H1 (cell line): Measurements from ENCODE around the gene ZNF831. TPM values are rescaled to one million over a fixed set of nuclear protein-coding genes. Genes with fewer than 3 reads are reported as not detected.

Experiments
- CTCF ChIA-PET: fragments of 300-600 bp; sonication (Branson Sonifier 250); formaldehyde crosslinking; loops from one replicate; lab custom pipeline; 2021; ENCODE audit not compliant: partially characterized antibody; lab: Charles Lee
- POLR2A ChIA-PET: fragments of 300-600 bp; sonication (Branson Sonifier 250); formaldehyde crosslinking; loops from one replicate; lab custom pipeline; 2021; ENCODE audit warnings: inconsistent platforms; ENCODE audit not compliant: partially characterized antibody; lab: Charles Lee
- DNase-seq, 2 experiments: peaks; one replicate each; pipeline versions ENCODE4 v3.0.0 to v3.0.0-alpha.2; 2010 to 2022; ENCODE audit warnings: low spot score in 2 of 2, low read depth in 1 of 2, mixed read lengths in 1 of 2
- FAIRE-seq: peaks from 2 replicates; lab custom pipeline; 2011; peaks lifted over from hg19 to GRCh38; lab: Jason Lieb, UNC
- H2AFZ ChIP-seq: 2 replicates; pipeline ENCODE4 v1.8.1; 2012; ENCODE audit warnings: low read length, inconsistent platforms
- H2AK5ac ChIP-seq: 2 replicates; pipeline ENCODE4 v1.6.1; 2013; ENCODE audit warnings: low read depth, low read length
- H2BK120ac ChIP-seq: replicated peaks from 2 replicates; pipeline ENCODE3; 2013; ENCODE audit warnings: low read depth, low read length, inconsistent platforms
- H2BK12ac ChIP-seq: 2 replicates; pipeline ENCODE4 v1.6.1; 2013; ENCODE audit warnings: low read depth, low read length
- H2BK15ac ChIP-seq: 2 replicates; pipeline ENCODE4 v1.6.1; 2013; ENCODE audit warnings: low read length
- H2BK20ac ChIP-seq: 2 replicates; pipeline ENCODE4 v1.6.1; 2013; ENCODE audit warnings: low read length
- H2BK5ac ChIP-seq: 2 replicates; pipeline ENCODE4 v1.6.1; 2013; ENCODE audit warnings: low read depth, low read length
- H3K14ac ChIP-seq: 2 replicates; pipeline ENCODE4 v1.6.1; 2013; ENCODE audit warnings: inconsistent platforms; ENCODE audit not compliant: insufficient read length
- H3K18ac ChIP-seq: 2 replicates; pipeline ENCODE4 v1.6.1; 2013; ENCODE audit warnings: low read length; ENCODE audit errors: extremely low read depth
- H3K23ac ChIP-seq: 2 replicates; pipeline ENCODE4 v1.6.1; 2013; ENCODE audit warnings: inconsistent platforms; ENCODE audit not compliant: insufficient read length
- H3K23me2 ChIP-seq: 2 replicates; pipeline ENCODE4 v1.6.1; 2013; ENCODE audit warnings: low read depth, low read length
- H3K27ac ChIP-seq: 2 replicates; pipeline ENCODE4 v1.6.1; 2011; ENCODE audit warnings: low read depth, low read length, inconsistent platforms
- H3K27me3 ChIP-seq, 4 experiments: replicated peaks in 1 of 4; 1 replicate in 1 of 4; 2 replicates in 3 of 4; pipeline versions ENCODE4 v1.6.1 to v1.8.1; 2011 to 2013; ENCODE audit warnings: low read length in 3 of 4, mild to moderate bottlenecking in 3 of 4, inconsistent platforms in 2 of 4, mixed read lengths in 2 of 4, moderate library complexity in 1 of 4; ENCODE audit not compliant: control insufficient read depth in 3 of 4, insufficient read depth in 3 of 4; ENCODE audit errors: extremely low read depth in 1 of 4
- H3K36me3 ChIP-seq, 4 experiments: 2 replicates each; pipeline versions ENCODE4 v1.6.1 to v1.8.1; 2011 to 2013; ENCODE audit warnings: mild to moderate bottlenecking in 4 of 4, low read length in 3 of 4, moderate library complexity in 2 of 4, control low read depth in 1 of 4, inconsistent platforms in 1 of 4; ENCODE audit not compliant: insufficient read depth in 4 of 4, control insufficient read depth in 2 of 4
- H3K4ac ChIP-seq: replicated peaks from 2 replicates; pipeline ENCODE3; 2013; ENCODE audit warnings: low read length, low read depth, mixed read lengths, inconsistent platforms; ENCODE audit not compliant: insufficient read length
- H3K4me1 ChIP-seq, 4 experiments: replicated peaks in 1 of 4; 1 replicate in 1 of 4; 2 replicates in 3 of 4; pipeline versions ENCODE4 v1.6.1 to v1.8.1; 2011 to 2013; ENCODE audit warnings: low read length in 3 of 4, inconsistent platforms in 2 of 4, mixed read lengths in 1 of 4; ENCODE audit not compliant: insufficient read depth in 4 of 4, control insufficient read depth in 3 of 4
- H3K4me2 ChIP-seq, 2 experiments: 2 replicates each; pipeline versions ENCODE4 v1.6.1 to v1.8.1; 2011 to 2013; ENCODE audit warnings: low read depth in 2 of 2, low read length in 2 of 2, control low read depth in 1 of 2, inconsistent platforms in 1 of 2, mild to moderate bottlenecking in 1 of 2; ENCODE audit not compliant: insufficient read depth in 1 of 2
- H3K4me3 ChIP-seq, 4 experiments: fragments of 200-600, 300-600 bp in 1 of 4; sonication (generic), shearing (Covaris generic), sonication (Bioruptor Twin) in 1 of 4; 2 replicates each; pipeline versions ENCODE4 v1.5.1 to v1.8.1; 2011 to 2016; ENCODE audit warnings: low read length in 4 of 4, low read depth in 3 of 4, control low read depth in 2 of 4, inconsistent platforms in 2 of 4, mild to moderate bottlenecking in 2 of 4, mixed read lengths in 1 of 4, moderate library complexity in 1 of 4; ENCODE audit not compliant: insufficient read depth in 2 of 4; ENCODE audit errors: extremely low read depth in 1 of 4
- H3K56ac ChIP-seq: replicated peaks from 2 replicates; pipeline ENCODE3; 2013; ENCODE audit warnings: low read depth, mild to moderate bottlenecking, mixed read lengths, low read length, inconsistent platforms; ENCODE audit not compliant: insufficient read length
- H3K79me1 ChIP-seq: 2 replicates; pipeline ENCODE4 v1.6.1; 2013; ENCODE audit warnings: low read depth, low read length, control low read depth
- H3K79me2 ChIP-seq, 2 experiments: 2 replicates each; pipeline versions ENCODE4 v1.6.1 to v1.8.1; 2012 to 2013; ENCODE audit warnings: low read length in 2 of 2, mild to moderate bottlenecking in 2 of 2, inconsistent platforms in 1 of 2; ENCODE audit not compliant: insufficient read depth in 2 of 2, control insufficient read depth in 1 of 2
- H3K9ac ChIP-seq, 4 experiments: replicated peaks in 1 of 4; 1 replicate in 1 of 4; 2 replicates in 3 of 4; pipeline versions ENCODE4 v1.6.1 to v1.8.1; 2011 to 2013; ENCODE audit warnings: low read depth in 3 of 4, low read length in 3 of 4, control low read depth in 2 of 4, mild to moderate bottlenecking in 2 of 4, moderate library complexity in 2 of 4, inconsistent platforms in 1 of 4; ENCODE audit errors: extremely low read depth in 1 of 4
- H3K9me3 ChIP-seq, 2 experiments: 2 replicates each; pipeline versions ENCODE4 v1.6.1 to v1.8.1; 2012 to 2013; ENCODE audit warnings: mild to moderate bottlenecking in 2 of 2, moderate library complexity in 2 of 2, control low read depth in 1 of 2, inconsistent platforms in 1 of 2, low read depth in 1 of 2, low read length in 1 of 2, mixed read lengths in 1 of 2; ENCODE audit not compliant: insufficient read depth in 2 of 2
- H4K20me1 ChIP-seq, 2 experiments: replicated peaks in 1 of 2; 2 replicates each; pipeline versions ENCODE3 to v1.8.1; 2011 to 2013; ENCODE audit warnings: inconsistent platforms in 2 of 2, low read length in 2 of 2, mild to moderate bottlenecking in 1 of 2; ENCODE audit not compliant: insufficient read depth in 2 of 2, control insufficient read depth in 1 of 2
- H4K5ac ChIP-seq: 2 replicates; pipeline ENCODE4 v1.6.1; 2013; ENCODE audit warnings: low read length, low read depth, mixed read lengths, inconsistent platforms; ENCODE audit not compliant: insufficient read length
- H4K8ac ChIP-seq: 2 replicates; pipeline ENCODE4 v1.8.0; 2013; ENCODE audit warnings: mild to moderate bottlenecking, moderate library complexity, low read length, inconsistent platforms; ENCODE audit not compliant: insufficient read depth; ENCODE audit errors: extremely low read depth
- H4K91ac ChIP-seq: replicated peaks from 2 replicates; pipeline ENCODE3; 2013; ENCODE audit warnings: low read length, mixed read lengths, inconsistent platforms; ENCODE audit not compliant: insufficient read length
- CBX8 ChIP-seq: fragments of 300-800, 300-1000 bp; sonication (generic); IDR thresholded peaks from 2 replicates; pipeline ENCODE4 v1.7.1; 2016; ENCODE audit warnings: low read depth, low read length, borderline replicate concordance
- JUN ChIP-seq: IDR thresholded peaks from 2 replicates; pipeline ENCODE4 v1.6.1; 2011; ENCODE audit warnings: low read depth, mild to moderate bottlenecking, improper control_type of control experiment, low read length
- PHF8 ChIP-seq: fragments of 200-600 bp; sonication (generic); conservative IDR thresholded peaks from 2 replicates; pipeline ENCODE4 v1.7.1; 2012; ENCODE audit warnings: low read depth, mild to moderate bottlenecking, inconsistent platforms, low read length, moderate library complexity
- WGBS, 2 experiments: shearing (Covaris generic) in 1 of 2; methylation state at CpG; one replicate each; pipeline versions ENCODE4 v1.1.6 to v1.1.7; 2013 to 2015; ENCODE audit warnings: low lambda C conversion rate in 2 of 2, mixed read lengths in 2 of 2, inconsistent platforms in 1 of 2, low coverage in 1 of 2, missing lambda C conversion rate in 1 of 2; ENCODE audit not compliant: insufficient replicate concordance in 2 of 2, insufficient coverage in 1 of 2, insufficient read length in 1 of 2; ENCODE audit errors: extremely low coverage in 1 of 2, missing lambda C conversion rate in 1 of 2; 5-methylcytosine and 5-hydroxymethylcytosine counted together
- polyA plus RNA-seq, 7 experiments: library from polyadenylated mRNA; depleted of rRNA in 3 of 7; stranded (reverse) in 5 of 7; unstranded in 2 of 7; fragments of >200 nt in 5 of 7; fragments of 200-250 nt in 2 of 7; gene quantifications; 1 replicate in 5 of 7; 2 replicates in 1 of 7; 4 replicates in 1 of 7; pipeline versions ENCODE4 v1.2.1 to v1.2.3, GENCODE V29; 2011 to 2013; ENCODE audit warnings: missing spikeins in 2 of 7, mixed read lengths in 2 of 7
- total RNA-seq: library from RNA; stranded (reverse); fragmentation: NEBNext Ultra II Directional; extraction: Animal tissue kit (Norgen Biotek cat#: 25700); gene quantifications from 2 replicates; pipeline ENCODE4 v1.2.1, GENCODE V29; 2021
- TF ChIP-seq, protein P1 (sequence below): IDR thresholded peaks from 2 replicates; pipeline ENCODE4 v1.6.1; 2011; ENCODE audit warnings: low read length, improper control_type of control experiment

The ZNF831 gene
- total and polyA plus RNA-seq, 2 of the 8 experiments (the other 6 are each of a cell fraction or from before 2014, with no cell fraction given): not detected

DNA sequence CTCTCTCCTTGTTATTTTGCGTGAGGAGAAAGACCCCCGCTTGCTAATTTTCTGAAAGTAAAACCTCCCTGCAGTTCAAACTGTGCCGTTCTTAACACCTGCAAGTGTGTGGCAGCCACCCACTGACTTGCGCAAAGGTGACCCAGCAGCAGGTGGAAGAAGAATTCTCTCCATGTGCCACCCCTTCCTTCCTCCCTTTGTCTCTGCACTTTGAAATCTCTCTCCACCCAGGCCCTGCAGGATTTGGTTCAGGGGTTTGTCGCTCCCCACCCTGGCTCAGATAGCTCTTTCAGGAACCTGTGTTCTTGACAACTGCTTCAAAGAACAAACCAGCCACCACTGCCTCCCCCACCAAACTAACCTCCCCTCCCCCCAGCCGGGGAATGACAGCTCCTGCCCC lies 41.4 kb downstream of the ZNF831 start:
- H3K23me2 ChIP-seq: no peaks in the 10 kb centered on the region
- H2BK20ac ChIP-seq: no peak overlapping the region
- H3K79me1 ChIP-seq: no peaks in the 10 kb centered on the region
- no peak overlapping the region for H3K4ac ChIP-seq
- H2BK15ac ChIP-seq: no peak overlapping the region
- no peak overlapping the region for H2BK5ac ChIP-seq
- no peak overlapping the region for H3K18ac ChIP-seq
- H4K91ac ChIP-seq: no peak overlapping the region
- ChIA-PET CTCF (interaction anchor here (0.6 to 4.5 kb wide), 11 partner anchors 7 to 335 kb away, joined by 3 to 53 read pairs (median 4); no protein-coding TSS in a partner anchor), POLR2A (no interaction called here)
- no peak overlapping the region for H2BK12ac ChIP-seq
- no peak overlapping the region for H3K56ac ChIP-seq
- H2AFZ ChIP-seq: no peak overlapping the region
- H2AK5ac ChIP-seq: no peak overlapping the region
- peaks cover 2 to 9% (median 5%) of the 10 kb centered on the region in 4 experiments; a peak in 5 of 7 replicates for H3K4me1 ChIP-seq
- no peaks in the 10 kb centered on the region for H4K20me1 ChIP-seq
- 60% methylated on average over 6 of the region's 6 CpGs; no CpG with 5 or more reads in 1 of the 2 experiments for WGBS, 2 experiments
- peak overlapping the region in 1 of 2 experiments; percentile 9; a peak in 1 of 4 replicates for H3K4me2 ChIP-seq
- FAIRE-seq: no peak
- TF ChIP-seq PHF8: no peak
- TF ChIP-seq CBX8: no peak
- TF ChIP-seq, protein P1, sequence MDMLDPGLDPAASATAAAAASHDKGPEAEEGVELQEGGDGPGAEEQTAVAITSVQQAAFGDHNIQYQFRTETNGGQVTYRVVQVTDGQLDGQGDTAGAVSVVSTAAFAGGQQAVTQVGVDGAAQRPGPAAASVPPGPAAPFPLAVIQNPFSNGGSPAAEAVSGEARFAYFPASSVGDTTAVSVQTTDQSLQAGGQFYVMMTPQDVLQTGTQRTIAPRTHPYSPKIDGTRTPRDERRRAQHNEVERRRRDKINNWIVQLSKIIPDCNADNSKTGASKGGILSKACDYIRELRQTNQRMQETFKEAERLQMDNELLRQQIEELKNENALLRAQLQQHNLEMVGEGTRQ: no peak
- no peak for TF ChIP-seq JUN
- TF ChIP-seq, all 59 proteins: peak for 0
- Histone ChIP-seq H3K9me3 (no peaks in the 10 kb centered on the region), H4K5ac (no peak overlapping the region), H2BK120ac (no peak overlapping the region), H3K23ac (no peak overlapping the region), H3K79me2 (no peaks in the 10 kb centered on the region), H3K36me3 (no peaks in the 10 kb centered on the region), H3K14ac (no peak overlapping the region), H4K8ac (no peak overlapping the region), H3K4me3 (no peak overlapping the region), H3K27me3 (peaks cover 0 to 10% (median 1%) of the 10 kb centered on the region in 4 experiments; a peak in 2 of 7 replicates), H3K27ac (no peak overlapping the region), H3K9ac (no peak overlapping the region)
- DNase-seq: no peak
